HEK293 (cell line): ENCODE measurements around the gene TUBB2A.

Source experiments
- HOXC10 ChIP-seq: sonication (generic); formaldehyde crosslinking; IDR thresholded peaks from 2 replicates; pipeline ENCODE4 v1.8.1; 2023; ENCODE audit warnings: mild to moderate bottlenecking, missing genetic modification reagents
- OSR2 ChIP-seq: fragments of 450-650 bp; formaldehyde crosslinking; IDR thresholded peaks from 2 replicates; pipeline ENCODE4 v1.5.1; 2016; ENCODE audit warnings: missing biosample characterization, missing genetic modification characterization
- ZNF121 ChIP-seq: fragments of 450-650 bp; formaldehyde crosslinking; IDR thresholded peaks from 2 replicates; pipeline ENCODE4 v1.5.1; 2016; ENCODE audit warnings: missing biosample characterization, missing genetic modification characterization
- ZNF214 ChIP-seq: fragments of 450-650 bp; formaldehyde crosslinking; IDR thresholded peaks from 2 replicates; pipeline ENCODE4 v1.5.1; 2017; ENCODE audit warnings: missing biosample characterization, mild to moderate bottlenecking, missing genetic modification characterization, borderline replicate concordance
- ZNF341 ChIP-seq: fragments of 450-650 bp; formaldehyde crosslinking; IDR thresholded peaks from 2 replicates; pipeline ENCODE4; 2016; ENCODE audit warnings: low read depth, missing biosample characterization, missing genetic modification characterization
- TF ChIP-seq, protein P1 (sequence below): fragments of 450-650 bp; formaldehyde crosslinking; IDR thresholded peaks from 2 replicates; pipeline ENCODE4 v1.5.1; 2017; ENCODE audit warnings: missing biosample characterization, mild to moderate bottlenecking, missing genetic modification characterization, moderate library complexity
- TF ChIP-seq, protein P2 (sequence below): sonication (generic); formaldehyde crosslinking; IDR thresholded peaks from 2 replicates; pipeline ENCODE4 v1.8.1; 2022; ENCODE audit warnings: mild to moderate bottlenecking, moderate library complexity, missing genetic modification reagents
- TF ChIP-seq, protein P3 (sequence below): fragments of 450-650 bp; formaldehyde crosslinking; IDR thresholded peaks from 2 replicates; pipeline ENCODE4 v1.5.1; 2016; ENCODE audit warnings: missing biosample characterization, missing genetic modification characterization
- TF ChIP-seq, protein P4 (sequence below): fragments of 450-650 bp; formaldehyde crosslinking; IDR thresholded peaks from 2 replicates; pipeline ENCODE4 v1.5.1; 2016; ENCODE audit warnings: missing biosample characterization, missing genetic modification characterization, borderline replicate concordance

DNA sequence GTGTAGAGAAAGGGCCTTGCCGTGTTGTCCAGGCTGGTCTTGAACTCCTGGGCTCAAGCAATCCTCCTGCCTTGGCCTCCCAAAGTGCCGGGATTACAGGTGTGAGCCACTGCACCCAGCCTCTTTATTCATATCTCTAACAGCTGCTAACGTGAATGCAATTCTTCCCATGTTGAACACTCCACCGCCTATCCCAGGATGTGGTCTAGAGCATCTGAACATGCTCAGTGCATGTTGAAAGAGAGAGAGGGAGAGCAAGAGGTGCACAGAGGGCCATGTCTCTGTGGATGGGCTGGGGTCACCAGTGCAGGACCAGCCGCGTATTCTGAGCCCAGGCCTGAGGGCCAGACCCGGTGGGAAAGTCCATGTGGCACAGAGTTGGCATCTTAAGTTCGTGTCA is 12.8 kb downstream of the TUBB2A start:
- TF ChIP-seq HOXC10 (CRISPR knock-in tag), result no peak
- TF ChIP-seq ZNF214, result no peak
- TF ChIP-seq ZNF341, result no peak
- TF ChIP-seq, protein P1, sequence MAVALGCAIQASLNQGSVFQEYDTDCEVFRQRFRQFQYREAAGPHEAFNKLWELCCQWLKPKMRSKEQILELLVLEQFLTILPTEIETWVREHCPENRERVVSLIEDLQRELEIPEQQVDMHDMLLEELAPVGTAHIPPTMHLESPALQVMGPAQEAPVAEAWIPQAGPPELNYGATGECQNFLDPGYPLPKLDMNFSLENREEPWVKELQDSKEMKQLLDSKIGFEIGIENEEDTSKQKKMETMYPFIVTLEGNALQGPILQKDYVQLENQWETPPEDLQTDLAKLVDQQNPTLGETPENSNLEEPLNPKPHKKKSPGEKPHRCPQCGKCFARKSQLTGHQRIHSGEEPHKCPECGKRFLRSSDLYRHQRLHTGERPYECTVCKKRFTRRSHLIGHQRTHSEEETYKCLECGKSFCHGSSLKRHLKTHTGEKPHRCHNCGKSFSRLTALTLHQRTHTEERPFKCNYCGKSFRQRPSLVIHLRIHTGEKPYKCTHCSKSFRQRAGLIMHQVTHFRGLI (tag by site-specific recombination), result no peak
- TF ChIP-seq OSR2 (tag by site-specific recombination), result no peak
- TF ChIP-seq, protein P2, sequence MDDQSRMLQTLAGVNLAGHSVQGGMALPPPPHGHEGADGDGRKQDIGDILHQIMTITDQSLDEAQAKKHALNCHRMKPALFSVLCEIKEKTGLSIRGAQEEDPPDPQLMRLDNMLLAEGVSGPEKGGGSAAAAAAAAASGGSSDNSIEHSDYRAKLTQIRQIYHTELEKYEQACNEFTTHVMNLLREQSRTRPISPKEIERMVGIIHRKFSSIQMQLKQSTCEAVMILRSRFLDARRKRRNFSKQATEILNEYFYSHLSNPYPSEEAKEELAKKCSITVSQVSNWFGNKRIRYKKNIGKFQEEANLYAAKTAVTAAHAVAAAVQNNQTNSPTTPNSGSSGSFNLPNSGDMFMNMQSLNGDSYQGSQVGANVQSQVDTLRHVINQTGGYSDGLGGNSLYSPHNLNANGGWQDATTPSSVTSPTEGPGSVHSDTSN, result no peak
- TF ChIP-seq ZNF121, result no peak
- TF ChIP-seq, protein P3, sequence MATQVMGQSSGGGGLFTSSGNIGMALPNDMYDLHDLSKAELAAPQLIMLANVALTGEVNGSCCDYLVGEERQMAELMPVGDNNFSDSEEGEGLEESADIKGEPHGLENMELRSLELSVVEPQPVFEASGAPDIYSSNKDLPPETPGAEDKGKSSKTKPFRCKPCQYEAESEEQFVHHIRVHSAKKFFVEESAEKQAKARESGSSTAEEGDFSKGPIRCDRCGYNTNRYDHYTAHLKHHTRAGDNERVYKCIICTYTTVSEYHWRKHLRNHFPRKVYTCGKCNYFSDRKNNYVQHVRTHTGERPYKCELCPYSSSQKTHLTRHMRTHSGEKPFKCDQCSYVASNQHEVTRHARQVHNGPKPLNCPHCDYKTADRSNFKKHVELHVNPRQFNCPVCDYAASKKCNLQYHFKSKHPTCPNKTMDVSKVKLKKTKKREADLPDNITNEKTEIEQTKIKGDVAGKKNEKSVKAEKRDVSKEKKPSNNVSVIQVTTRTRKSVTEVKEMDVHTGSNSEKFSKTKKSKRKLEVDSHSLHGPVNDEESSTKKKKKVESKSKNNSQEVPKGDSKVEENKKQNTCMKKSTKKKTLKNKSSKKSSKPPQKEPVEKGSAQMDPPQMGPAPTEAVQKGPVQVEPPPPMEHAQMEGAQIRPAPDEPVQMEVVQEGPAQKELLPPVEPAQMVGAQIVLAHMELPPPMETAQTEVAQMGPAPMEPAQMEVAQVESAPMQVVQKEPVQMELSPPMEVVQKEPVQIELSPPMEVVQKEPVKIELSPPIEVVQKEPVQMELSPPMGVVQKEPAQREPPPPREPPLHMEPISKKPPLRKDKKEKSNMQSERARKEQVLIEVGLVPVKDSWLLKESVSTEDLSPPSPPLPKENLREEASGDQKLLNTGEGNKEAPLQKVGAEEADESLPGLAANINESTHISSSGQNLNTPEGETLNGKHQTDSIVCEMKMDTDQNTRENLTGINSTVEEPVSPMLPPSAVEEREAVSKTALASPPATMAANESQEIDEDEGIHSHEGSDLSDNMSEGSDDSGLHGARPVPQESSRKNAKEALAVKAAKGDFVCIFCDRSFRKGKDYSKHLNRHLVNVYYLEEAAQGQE (tag by site-specific recombination), result no peak
- TF ChIP-seq, protein P4, sequence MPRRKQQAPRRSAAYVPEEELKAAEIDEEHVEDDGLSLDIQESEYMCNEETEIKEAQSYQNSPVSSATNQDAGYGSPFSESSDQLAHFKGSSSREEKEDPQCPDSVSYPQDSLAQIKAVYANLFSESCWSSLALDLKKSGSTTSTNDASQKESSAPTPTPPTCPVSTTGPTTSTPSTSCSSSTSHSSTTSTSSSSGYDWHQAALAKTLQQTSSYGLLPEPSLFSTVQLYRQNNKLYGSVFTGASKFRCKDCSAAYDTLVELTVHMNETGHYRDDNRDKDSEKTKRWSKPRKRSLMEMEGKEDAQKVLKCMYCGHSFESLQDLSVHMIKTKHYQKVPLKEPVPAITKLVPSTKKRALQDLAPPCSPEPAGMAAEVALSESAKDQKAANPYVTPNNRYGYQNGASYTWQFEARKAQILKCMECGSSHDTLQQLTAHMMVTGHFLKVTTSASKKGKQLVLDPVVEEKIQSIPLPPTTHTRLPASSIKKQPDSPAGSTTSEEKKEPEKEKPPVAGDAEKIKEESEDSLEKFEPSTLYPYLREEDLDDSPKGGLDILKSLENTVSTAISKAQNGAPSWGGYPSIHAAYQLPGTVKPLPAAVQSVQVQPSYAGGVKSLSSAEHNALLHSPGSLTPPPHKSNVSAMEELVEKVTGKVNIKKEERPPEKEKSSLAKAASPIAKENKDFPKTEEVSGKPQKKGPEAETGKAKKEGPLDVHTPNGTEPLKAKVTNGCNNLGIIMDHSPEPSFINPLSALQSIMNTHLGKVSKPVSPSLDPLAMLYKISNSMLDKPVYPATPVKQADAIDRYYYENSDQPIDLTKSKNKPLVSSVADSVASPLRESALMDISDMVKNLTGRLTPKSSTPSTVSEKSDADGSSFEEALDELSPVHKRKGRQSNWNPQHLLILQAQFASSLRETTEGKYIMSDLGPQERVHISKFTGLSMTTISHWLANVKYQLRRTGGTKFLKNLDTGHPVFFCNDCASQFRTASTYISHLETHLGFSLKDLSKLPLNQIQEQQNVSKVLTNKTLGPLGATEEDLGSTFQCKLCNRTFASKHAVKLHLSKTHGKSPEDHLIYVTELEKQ (tag by site-specific recombination), result no peak
